HG02870 (cell line): ENCODE data around the gene TFE3.

Experiments used
- ATAC-seq: cut with Tn5 transposase; IDR thresholded peaks from one replicate; pipeline ENCODE4 v1.9.1; 2021; ENCODE audit warnings: mild to moderate bottlenecking, moderate library complexity; ENCODE audit not compliant: unreplicated experiment

TFE3 gene

GRCh38 chrX:49061490-49061889 lies 18.3 kb upstream of the TFE3 start:
- ATAC-seq, result no peak

DNA sequence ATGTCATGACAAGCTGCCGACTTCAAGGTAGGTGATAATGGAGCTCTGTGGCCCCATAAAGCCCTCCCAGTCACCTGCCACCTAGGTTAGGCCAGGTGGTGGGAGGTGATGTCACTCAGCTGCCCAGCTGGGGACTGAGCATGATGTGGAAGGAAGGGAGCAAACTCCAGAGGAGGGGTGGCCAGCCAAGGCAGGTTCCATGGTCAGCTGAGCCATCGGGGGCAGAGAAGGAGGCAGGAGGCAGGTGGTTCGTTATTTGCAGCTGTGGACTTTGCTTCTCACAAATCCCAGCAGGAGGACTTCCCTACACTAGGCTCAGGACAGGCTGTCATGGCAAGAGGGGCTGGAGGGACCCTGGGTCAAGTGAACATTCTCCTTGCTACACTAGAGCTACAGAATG lies 17.8 kb upstream of the TFE3 start:
- no peak for ATAC-seq

DNA sequence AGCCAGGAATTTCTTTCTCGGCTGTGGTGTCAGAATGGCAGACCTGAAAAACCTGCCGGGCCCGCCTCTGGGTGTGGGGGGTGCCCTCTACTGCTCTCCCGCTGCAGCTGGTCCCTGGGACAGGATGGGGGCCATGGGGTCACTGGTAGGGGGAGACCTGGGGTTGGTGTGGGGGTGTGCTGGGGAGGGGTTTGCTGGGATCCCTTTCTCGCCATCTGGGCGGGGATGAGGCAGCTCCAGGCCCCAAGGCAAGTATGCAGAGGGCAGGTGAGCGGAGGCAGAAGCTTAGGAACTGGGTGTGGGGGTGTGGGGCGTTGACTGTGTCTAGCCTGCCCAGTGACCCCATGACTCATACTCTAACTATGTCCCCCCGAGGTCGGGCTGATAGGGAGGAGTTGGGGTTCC lies 16.5 kb upstream of the TFE3 start:
- no peak for ATAC-seq

GRCh38 chrX:49059201-49059600 lies 16.0 kb upstream of the TFE3 start:
- ATAC-seq, result no peak

GRCh38 chrX:49058794-49059193 lies 15.6 kb upstream of the TFE3 start, which contains the start of gene CCDC120:
CCDC120 (plus strand) TSS chrX:49058999; CDS start chrX:49062042, 3,043 bp downstream.
- ATAC-seq, result no peak

DNA sequence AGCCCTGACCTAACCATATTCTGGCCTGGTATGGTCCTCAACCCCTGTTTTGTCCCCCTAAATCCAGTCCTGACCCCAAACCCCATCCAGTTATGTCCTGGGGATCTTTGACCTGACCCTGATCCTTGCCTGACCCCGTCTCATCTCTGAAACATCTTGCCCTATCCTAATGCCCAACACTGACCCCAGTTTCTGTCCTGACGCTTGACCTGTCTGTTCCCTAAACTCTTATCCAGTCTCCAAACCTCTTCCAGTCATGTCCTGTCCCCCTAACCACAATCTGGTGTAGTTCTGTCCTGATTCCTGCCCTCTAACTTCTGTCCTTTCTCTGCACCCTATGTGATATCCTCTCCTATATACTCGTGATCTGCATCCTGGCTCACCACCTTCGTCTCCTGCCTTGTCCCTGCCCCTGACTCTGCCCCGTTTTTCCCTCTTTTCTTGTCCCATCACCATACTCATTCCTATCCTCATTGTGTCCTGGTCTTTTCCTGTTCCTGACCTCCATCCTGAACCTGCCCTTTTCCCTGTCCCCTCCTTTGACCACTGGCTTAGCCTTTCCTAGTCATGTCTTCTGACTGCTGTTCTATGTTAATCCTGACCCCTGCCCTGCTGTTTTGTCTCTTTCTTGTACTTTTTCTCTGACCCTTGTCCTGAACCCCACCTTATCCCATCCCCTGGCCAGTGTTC lies 11.1 kb upstream of the TFE3 start:
- ATAC-seq, result no peak

DNA sequence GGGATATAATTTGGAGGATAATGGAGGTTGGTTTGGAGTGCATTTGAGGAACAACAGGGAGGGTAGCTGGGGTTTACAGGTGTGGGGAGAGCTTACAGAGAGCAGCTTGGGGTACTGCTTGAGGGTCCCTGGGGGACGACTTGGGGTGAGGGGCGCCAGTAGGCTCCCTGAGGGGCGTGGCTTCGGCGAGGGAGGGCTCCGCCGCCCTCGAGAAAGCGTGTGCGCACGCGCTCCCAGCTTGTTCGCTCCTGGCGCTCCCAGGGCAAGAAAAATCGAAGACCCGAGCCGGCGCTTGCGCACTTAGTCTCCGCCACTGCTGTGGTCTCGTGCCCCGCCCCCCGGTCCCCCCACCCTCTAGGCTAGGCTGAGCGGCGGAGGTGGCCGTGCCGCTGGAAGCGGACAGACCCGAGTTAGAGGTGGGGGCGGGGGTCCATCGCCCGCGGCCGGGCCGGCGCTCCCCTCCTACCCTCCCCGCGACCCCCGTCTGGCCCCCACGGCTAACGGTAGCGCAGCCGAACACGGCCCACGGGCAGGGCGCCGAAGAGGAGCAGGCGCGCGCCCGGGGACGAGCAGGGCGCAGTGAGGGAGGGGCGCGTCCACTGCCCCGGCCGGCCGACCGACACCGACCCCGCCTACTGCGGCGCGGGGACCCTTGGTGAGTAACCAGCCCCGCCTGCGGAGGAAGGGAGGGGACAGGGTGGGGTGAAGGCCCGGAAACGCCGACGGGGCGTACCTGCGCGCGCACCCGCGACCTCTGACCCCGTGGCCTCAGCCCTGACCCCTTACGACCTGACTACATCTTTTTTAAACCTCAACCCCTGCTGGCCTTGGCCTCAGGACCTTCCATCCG lies 10.3 kb upstream of the TFE3 start:
- no peak for ATAC-seq

DNA sequence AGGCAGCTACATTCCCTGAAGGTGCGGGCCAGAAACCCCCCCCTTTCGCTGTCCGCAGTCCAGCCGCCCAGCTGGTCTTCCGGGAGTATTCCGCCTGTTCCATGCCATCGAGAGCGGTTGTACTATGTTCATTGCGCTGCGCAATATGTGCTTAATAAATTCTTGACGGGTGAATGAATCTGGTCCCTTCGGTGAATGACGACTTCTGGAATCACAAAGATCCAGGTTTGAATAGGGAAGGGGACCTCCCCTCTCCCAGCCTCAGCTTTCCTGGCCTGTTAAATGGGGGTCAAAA lies 777 bp upstream of the TFE3 start:
- ATAC-seq, result no peak

GRCh38 chrX:49042581-49043219 lies 457 bp downstream of the TFE3 start:
- ATAC-seq, result no peak

- no peak for ATAC-seq
These were observed 1.2 kb downstream of the TFE3 start for GRCh38 chrX:49041744-49042580.

DNA sequence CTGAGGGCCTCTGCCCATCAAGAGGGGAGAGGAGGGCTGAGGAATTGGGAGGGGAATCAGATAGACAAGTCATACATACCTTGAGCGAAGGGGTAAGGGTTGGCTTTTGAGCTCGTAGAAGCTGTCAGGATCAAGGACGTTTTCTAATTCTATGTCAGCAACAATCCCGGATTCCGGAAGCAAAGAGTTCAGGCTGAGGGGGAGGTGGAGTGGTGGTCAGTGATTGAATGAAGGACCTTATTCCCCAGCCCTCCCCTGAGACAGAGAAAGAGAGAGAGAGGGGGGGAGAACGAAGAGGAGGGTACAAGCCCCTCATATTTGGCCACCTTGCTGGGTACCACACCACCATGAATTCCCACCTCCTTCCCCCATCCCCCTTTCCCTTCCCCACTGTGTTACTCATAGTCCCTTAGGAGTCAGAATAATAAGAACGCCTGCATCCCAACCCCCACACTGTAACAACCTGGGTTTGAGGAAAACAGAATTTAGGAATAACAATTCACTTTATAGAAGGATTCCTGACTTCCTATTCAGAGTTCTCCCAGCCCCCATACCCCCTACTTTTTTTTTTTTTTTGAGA lies 2.7 kb downstream of the TFE3 start:
- no peak for ATAC-seq

- ATAC-seq, result no peak
These were observed 3.4 kb downstream of the TFE3 start for GRCh38 chrX:49039598-49040375.

GRCh38 chrX:49037883-49038475 lies 5.2 kb downstream of the TFE3 start:
- no peak for ATAC-seq

GRCh38 chrX:49030283-49030682 lies 12.9 kb downstream of the TFE3 start:
- no peak for ATAC-seq

DNA sequence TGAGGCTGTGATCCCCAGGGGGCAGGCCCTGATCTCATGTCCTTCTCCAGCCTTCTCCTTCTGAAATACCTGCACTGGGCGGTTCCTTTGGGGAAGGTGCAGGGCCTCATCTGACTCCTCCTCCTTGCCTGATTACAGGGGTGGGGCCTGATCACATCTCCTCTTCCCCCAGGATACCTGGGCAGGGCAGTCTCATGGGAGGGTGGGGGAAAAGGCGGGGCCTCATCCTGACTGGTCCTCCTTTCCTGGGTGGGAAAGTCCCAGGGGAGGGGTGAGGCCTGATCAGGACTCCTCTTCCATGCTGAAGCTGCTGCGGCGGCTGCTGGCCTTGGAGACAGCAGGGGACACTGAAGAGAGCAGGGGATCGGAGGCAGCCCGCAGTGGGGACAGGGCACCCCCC lies 13.3 kb downstream of the TFE3 start:
- no peak for ATAC-seq

DNA sequence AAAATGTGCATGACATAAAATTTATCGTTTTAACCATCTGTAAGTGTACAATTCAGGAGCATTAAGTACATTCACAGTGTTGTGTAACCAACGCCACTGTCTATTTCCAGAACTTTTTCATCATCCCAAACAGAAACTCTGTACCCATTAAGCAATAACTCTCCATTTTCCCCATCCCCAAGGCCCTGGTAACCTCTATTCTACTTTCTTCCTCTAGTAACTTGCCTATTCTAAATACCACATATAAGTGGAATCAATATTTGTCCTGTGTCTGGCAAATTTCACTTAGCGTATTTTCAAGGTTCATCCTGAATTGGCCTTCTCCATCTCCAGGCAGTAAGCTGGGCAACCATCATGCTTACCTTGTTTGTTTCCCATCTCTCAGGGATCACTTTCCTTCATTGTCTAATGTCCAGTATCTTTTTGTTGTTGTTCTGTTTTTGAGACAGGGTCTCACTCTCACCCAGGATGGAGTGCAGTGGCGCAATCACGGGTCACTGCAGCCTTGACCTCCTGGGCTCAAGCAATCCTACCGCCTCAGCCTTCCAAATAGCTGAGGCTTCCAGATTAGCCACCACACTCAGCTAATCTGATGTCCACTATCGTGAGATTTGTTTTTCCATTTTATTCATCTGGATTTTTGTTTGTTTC lies 23.4 kb downstream of the TFE3 start:
- ATAC-seq, result no peak

GRCh38 chrX:49019050-49019449 lies 24.1 kb downstream of the TFE3 start:
- ATAC-seq, result no peak

- no peak for ATAC-seq
These were observed 39.5 kb downstream of the TFE3 start for GRCh38 chrX:49003696-49004095.
